ENCODE results near the gene ALDOA.
"Not testable (repeated sequence)": the region's sequence is repeated elsewhere in the genome, so short reads cannot be mapped to it uniquely, and the experiment has no call there.

Gene ALDOA

GRCh38 chr16:30033270-30033669 is 32.3 kb upstream of the ALDOA start:
- DNase-seq = no peak
- in situ Hi-C loops (cut with HindIII; ENCODE audit: low pct_ligation_motif_present, low pct_unique_long_range_greater_than_20kb, low sequenced_read_pairs) = no loop called here

GRCh38 chr16:30040221-30040620 is 25.3 kb upstream of the ALDOA start:
- in situ Hi-C loops (cut with HindIII; ENCODE audit: low pct_ligation_motif_present, low pct_unique_long_range_greater_than_20kb, low sequenced_read_pairs) = no loop called here
- DNase-seq = no peak

GRCh38 chr16:30040690-30041089 is 24.9 kb upstream of the ALDOA start:
- DNase-seq; in situ Hi-C loops (cut with HindIII; ENCODE audit: low pct_ligation_motif_present, low pct_unique_long_range_greater_than_20kb, low sequenced_read_pairs): not testable (repeated sequence)

GRCh38 chr16:30041841-30042240 is 23.7 kb upstream of the ALDOA start:
- DNase-seq = peak; percentile 51
- in situ Hi-C loops (cut with HindIII; ENCODE audit: low pct_ligation_motif_present, low pct_unique_long_range_greater_than_20kb, low sequenced_read_pairs) = no loop called here

DNA sequence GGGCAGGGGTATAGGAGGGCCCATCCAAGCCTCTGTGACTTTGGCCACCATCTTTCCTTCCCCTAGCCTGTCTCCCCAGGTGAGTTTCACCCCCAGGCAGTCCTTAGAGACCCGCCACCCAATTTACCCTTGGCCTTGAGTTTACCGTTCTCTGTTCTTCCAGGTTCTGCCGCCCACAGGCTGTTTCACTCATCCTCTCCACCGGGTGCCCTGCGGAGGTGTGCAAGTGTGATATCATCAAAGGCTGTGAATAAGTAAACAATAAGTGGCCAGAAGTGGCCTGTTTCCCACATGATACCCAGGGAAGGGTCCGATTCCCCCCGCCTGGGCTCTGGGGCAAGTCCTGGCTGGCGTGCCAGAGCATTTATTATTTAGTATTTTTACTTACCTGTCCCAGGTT is 19.4 kb upstream of the ALDOA start:
- no peak for DNase-seq
- in situ Hi-C loops (cut with HindIII; ENCODE audit: low pct_ligation_motif_present, low pct_unique_long_range_greater_than_20kb, low sequenced_read_pairs) = no loop called here

- in situ Hi-C loops (cut with HindIII; ENCODE audit: low pct_ligation_motif_present, low pct_unique_long_range_greater_than_20kb, low sequenced_read_pairs) = no loop called here
Observed at GRCh38 chr16:30046588-30046987, 19.0 kb upstream of the ALDOA start.

DNA sequence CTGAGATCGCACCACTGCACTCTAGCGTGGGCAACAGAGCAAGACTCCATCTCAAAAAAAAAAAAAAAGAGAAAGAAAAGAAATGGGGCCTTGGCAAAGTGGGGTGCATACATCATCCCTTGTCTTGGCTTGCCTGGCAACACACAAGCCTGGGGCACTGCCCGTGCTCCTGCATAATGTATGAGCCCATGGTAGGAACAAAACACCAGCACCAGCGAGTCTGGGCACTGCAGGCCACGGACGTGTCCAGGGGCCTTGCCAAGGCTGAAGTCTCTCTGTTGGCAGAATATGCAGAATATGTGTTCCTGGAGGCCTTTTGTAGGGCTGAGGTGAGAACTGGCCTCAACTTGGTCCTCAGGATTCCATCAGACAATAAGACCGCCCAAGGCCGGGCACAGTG is 15.7 kb upstream of the ALDOA start:
- no peak for DNase-seq
- in situ Hi-C loops (cut with HindIII; ENCODE audit: low pct_ligation_motif_present, low pct_unique_long_range_greater_than_20kb, low sequenced_read_pairs) = no loop called here

More at GRCh38 chr16:30046588-30046987, 19.0 kb upstream of the ALDOA start:
- no peak for DNase-seq

DNA sequence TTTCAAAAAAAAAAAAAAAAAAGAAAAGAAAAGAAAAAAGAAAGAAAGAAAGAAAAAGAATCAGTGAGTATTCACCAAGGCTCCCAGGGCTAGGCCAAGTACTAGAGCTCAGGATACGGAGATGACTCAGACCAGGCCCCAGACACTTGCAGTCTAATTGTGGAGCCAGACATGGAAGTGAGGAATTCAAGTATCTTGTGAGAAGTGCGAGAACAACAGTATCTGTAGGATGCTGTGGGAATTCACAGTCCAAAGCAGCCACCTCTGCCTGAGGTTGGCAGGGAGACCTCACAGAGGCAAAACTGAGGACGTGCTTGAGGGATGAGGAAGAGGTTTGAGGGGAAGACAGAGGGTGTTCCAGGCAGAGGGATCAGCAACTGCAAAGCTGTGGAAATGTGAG is 14.0 kb upstream of the ALDOA start:
- in situ Hi-C loops (cut with HindIII; ENCODE audit: low pct_ligation_motif_present, low pct_unique_long_range_greater_than_20kb, low sequenced_read_pairs) = no loop called here
- no peak for DNase-seq

GRCh38 chr16:30052671-30053372 is 12.7 kb upstream of the ALDOA start:
- peak; percentile 94 for DNase-seq
- in situ Hi-C loops (cut with HindIII; ENCODE audit: low pct_ligation_motif_present, low pct_unique_long_range_greater_than_20kb, low sequenced_read_pairs) = no loop called here

DNA sequence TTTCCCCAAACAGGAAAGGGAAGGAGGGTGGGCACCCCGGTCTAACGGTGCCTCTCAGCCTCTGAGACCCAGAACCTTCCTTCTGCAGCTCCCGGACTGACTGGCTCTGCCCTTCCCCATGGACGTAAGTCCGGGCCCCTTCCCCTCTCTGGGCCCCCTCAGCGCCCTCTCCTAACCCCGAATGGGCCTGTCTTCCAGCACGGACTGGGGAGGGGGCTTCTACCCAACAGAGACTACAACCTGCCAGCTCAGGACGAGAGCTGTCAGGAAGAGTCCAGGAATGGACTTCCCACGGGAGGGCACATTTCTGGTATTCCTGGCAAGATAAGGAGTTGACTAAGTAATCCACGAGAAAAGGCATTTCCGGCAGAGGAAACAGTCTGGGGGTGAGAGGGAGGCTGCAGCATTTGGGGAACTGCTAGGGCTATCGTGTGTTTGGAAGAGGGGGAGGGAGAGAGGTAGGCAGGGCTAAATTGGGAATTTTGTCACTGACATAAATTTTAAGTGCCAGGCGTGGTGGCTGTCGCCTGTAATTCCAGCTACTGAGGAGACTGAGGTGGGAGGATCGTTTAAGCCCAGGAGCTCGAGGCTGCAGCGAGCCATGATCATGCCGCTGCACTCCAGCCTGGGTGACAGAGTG is 12.1 kb upstream of the ALDOA start:
- in situ Hi-C loops (cut with HindIII; ENCODE audit: low pct_ligation_motif_present, low pct_unique_long_range_greater_than_20kb, low sequenced_read_pairs) = no loop called here
- peak; percentile 59 for DNase-seq

- DNase-seq = no peak
- in situ Hi-C loops (cut with HindIII; ENCODE audit: low pct_ligation_motif_present, low pct_unique_long_range_greater_than_20kb, low sequenced_read_pairs) = no loop called here
Observed at GRCh38 chr16:30054451-30054850, 11.1 kb upstream of the ALDOA start.

GRCh38 chr16:30054959-30055553 is 10.5 kb upstream of the ALDOA start:
- peak; percentile 33 for DNase-seq
- in situ Hi-C loops (cut with HindIII; ENCODE audit: low pct_ligation_motif_present, low pct_unique_long_range_greater_than_20kb, low sequenced_read_pairs) = no loop called here

DNA sequence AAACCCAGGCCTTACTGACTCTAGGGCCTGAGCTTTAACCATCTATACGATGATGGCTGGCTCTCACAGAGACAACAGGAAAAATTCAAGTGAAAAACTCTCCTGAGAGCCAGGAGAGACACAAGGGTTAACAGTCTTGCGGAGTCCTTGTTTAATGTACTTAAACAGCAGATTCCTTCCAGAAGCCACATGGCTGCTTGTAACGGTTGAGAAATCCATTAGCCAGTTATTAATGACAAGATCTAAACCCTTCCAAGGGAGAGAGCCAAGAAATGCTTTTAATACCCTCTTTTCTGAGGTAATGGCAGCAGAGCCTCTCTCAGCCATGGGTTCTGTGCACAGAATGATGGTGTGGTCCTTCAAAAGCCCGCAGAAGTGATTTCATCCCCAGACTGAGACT is 5.2 kb upstream of the ALDOA start:
- in situ Hi-C loops (cut with HindIII; ENCODE audit: low pct_ligation_motif_present, low pct_unique_long_range_greater_than_20kb, low sequenced_read_pairs) = no loop called here

DNA sequence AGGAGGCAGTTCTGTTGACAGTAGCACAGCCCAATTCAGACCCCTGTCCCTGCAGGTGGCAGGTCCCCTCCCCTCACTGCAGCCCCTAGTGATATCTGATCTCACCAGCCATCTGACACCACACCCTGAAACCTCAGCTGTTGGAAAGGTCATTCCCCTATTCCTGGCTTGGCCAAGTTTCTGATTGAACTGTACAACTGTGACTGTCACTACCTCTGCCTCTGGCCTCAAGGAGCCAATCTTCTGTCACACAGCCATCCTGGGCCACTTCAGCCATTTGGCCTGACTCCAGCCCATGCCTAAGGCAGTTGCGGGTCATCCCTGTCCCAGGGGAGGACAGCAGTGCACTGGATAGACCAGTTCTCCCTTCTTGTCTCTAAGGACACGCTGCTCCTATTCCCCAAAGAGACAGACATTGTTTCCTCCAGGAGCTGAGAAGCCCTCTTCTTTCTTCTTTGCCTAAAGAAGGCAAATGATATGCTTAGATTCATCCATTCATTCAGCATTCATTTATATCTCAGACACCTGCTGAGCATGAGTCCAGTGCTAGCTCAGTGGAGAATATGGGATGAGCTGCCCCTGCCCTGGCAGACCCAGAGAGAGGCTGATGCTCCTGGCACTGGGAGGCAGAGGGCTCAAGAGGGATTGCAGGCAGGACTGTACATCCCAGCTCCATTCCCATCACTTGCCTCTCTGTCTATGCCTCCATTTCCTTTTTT is 4.6 kb upstream of the ALDOA start:
- in situ Hi-C loops (cut with HindIII; ENCODE audit: low pct_ligation_motif_present, low pct_unique_long_range_greater_than_20kb, low sequenced_read_pairs) = no loop called here
- no peak for DNase-seq

More for the DNA sequence above, 5.2 kb upstream of the ALDOA start:
- DNase-seq = no peak

- in situ Hi-C loops (cut with HindIII; ENCODE audit: low pct_ligation_motif_present, low pct_unique_long_range_greater_than_20kb, low sequenced_read_pairs) = no loop called here
- DNase-seq = no peak
Observed at GRCh38 chr16:30063278-30063892, 2.2 kb upstream of the ALDOA start.

DNA sequence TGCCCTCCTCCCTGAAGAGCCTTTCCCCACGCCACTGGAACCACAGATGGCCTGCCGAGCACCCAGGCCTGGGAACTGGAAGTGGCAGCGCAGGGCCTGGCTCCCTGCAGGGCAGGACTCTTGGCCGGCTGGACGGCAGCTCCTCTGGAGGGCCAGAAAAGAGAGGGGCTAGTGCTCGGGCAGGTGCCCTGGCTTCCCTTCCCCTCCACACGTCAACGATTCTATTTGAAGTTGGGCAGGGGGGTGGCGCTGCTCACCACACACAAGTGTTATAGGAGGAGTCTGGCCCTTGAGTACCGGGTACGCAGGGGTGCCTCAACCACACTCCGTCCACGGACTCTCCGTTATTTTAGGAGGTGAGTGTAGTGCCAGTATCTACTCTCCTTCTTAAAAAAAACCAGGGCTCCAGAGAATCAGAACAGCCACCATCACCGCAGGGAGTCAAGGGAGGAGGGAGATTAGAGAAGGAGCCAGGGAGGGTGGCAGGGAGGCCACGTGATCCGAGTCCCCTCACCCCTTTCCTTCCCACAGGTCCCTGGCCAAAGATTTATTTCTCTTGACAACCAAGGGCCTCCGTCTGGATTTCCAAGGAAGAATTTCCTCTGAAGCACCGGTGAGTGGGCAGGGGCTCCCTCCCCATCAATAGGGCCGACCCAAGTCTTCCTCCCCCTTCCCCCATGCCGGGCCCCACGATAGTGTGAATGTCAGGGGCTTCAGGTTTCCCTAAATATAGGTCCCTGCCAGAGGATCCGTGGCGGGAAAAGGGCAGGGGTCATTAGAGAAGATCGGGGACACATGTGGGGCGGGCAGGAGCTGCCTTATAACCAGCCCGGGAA is 1.4 kb upstream of the ALDOA start:
- peak; percentile 80 for DNase-seq
- in situ Hi-C loops (cut with HindIII; ENCODE audit: low pct_ligation_motif_present, low pct_unique_long_range_greater_than_20kb, low sequenced_read_pairs) = no loop called here

- in situ Hi-C loops (cut with HindIII; ENCODE audit: low pct_ligation_motif_present, low pct_unique_long_range_greater_than_20kb, low sequenced_read_pairs) = no loop called here
- no peak for DNase-seq
Observed at GRCh38 chr16:30064729-30065101, 845 bp upstream of the ALDOA start.

All from ACHN (cell line).